ENCODE results near the gene NFIC.
"Not testable (repeated sequence)": the region's sequence is repeated elsewhere in the genome, so short reads cannot be mapped to it uniquely, and the experiment has no call there.

Gene NFIC

DNA sequence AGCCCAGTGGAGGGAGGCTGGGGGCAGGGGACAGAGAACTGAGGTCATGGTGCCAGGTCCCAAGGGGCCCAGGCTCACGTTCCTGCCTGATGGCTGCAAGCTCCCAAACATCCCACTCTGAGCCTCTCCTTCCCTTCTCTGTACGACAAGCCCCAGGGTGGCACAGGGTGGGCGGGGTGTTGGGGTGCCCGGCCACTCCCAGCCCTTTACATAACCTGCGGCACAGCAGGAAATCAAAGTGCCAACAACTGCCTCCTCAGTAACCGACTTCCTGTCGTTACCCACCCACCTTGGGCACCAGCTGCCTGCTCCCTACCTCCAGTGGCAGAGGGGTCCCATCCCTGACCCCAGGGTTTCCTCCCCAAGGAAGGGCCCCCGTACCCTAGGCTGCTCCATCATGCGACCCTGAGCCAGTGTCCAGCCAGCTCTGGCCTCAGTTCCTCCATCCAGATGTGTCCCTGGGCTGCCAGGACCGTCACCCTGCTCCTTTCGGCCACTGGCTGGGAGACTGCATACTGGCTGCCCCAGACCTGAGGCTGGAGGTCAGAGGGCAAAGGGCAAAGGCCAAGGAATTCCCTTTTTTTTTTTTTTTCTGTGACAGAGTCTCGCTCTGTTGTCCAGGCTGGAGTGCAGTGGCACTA, 27.7 kb upstream of the NFIC start:
- no peak for DNase-seq

GRCh38 chr19:3340340-3340739, 26.0 kb upstream of the NFIC start:
- no peak for DNase-seq

DNA sequence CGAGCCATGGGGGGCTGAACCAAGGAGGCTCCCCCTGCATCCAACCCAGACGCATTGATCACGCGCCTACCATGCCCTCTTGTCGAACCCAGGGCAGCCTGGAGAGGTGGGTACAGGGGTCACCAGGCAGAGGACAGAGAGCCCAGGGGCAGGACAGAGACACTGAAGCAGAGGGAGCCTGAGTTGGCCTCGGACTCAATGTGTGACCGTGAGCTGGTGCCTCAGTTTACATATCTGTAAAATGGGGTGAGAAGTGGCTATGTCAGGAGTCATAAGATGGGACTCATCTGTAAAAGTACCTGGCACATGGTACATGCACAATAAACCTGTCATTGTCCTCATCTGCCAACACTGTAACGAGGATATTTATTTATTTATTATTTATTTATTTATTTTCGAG, 24.1 kb upstream of the NFIC start:
- no peak for DNase-seq

GRCh38 chr19:3342962-3343361, 23.4 kb upstream of the NFIC start:
- not testable (repeated sequence) for DNase-seq

DNA sequence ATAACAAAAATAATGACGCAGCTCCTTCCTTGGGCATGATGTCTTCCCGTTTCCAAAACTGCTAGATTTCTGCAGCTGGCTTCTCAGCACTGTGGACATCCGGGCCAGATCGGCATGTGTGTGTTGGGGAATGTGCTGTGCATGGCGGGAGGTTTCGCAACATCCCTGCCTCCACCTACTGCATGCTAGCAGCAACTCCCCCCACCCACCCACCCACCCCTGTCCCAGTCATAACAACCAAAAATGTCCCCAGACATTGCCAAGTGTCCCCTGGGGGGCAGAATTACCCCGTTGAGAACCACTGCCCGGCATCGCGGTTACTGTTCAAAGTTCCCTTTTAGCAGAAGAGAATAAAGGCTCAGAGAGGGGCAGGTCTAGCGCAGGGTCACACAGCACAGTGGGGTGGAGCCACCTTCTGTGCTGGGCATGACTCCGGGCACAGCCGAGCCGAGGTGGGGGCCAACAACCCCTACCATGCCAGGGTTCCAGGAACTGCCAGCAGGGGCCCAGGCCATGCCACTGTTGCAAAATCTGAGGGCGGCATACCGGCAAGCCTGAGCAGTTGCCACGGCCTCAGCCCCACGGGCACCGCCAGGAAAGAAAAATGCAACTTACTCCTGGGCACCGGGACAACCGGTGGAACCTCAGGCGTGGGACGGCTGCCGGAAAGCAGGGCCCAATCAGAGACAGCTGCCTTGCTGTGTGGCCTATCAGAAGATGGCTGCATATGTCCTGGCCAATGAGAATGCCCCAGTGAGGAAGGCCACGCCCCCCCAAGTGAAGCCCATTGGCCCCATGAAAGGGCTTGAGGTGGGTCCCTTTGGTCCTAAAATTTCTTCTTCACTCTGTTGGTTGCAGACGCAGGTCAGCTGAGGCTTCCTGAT, 22.5 kb upstream of the NFIC start:
- no peak for DNase-seq

DNA sequence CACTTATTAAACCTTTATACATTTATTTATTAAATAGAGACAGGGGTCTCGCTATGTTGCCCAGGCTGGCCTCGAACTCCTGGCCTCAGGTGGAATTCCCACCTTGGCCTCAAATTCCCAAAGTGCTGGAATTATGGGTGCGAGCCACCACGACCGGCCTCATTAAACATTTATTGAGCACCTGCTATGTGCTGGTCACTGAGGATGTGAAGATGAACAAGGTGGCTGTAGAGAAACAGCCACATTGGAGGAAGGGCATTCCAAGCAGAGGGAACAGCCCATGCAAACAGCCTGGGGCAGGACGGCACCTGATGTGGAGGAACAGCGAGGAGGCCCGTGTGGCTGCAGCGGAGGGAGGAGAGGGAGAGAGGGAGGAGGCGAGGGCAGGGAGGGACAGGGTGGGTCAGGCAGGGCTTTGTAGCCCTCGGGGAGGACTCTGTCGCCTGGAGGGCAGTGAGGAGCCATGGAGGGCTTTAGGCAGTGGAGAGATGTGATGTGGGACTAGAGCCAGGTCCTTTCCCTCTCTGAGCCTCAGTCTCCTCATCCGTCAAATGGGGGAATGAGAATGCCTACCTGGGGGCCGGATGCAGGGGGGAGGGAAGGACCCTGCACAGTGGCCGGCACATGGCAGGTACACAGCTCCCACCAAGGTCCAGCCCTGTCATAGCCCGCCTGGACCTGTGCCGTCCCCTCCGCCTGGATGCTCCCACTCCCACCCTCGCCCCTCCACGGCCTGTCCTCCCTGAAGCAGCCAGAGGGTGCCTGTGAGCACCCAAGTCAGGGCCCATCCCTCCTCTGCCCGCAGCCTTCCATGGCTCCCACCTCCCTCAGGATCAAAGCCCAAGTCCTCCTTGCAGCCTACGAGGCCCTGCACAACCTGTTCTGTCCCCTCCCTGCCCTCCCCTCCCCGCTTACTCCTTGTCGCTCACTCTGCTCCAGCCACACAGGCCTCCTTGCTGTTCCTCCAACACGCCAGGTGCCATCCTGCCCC, 21.5 kb upstream of the NFIC start:
- no peak for DNase-seq

GRCh38 chr19:3345850-3346460, 20.4 kb upstream of the NFIC start:
- DNase-seq: no peak

DNA sequence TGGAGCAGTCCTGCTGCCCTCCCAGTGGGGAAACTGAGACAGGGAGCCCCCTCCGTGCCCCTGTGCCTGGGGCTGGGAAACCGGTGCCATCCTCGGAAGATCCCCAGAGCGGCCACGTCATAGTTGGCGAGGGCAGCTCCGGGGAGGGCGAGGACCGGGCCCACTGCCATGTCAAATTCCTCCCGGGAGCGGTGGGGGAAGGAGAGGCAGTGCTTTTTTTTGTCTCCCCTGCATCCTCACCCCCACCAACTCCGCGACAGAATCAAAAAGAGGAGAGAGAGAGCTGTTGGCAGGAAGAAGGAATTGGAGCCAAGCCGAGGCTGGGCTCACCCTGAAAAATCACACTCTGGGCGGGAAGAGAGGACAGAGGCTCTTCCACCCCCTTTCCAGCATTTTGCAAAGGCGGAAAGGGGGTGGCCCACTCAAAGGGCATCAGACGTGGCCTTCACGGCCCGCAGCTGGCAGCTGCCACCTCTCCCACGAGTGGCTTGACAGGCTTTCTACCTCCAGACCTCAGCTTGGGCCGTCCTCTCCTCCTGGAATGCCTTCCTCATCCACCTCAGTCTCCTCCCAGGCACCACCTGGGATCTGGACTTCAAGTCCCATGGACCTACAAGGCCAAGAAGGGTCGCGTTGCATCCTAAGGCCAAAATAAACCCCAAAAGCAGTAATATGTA, 19.6 kb upstream of the NFIC start:
- no peak for DNase-seq

DNA sequence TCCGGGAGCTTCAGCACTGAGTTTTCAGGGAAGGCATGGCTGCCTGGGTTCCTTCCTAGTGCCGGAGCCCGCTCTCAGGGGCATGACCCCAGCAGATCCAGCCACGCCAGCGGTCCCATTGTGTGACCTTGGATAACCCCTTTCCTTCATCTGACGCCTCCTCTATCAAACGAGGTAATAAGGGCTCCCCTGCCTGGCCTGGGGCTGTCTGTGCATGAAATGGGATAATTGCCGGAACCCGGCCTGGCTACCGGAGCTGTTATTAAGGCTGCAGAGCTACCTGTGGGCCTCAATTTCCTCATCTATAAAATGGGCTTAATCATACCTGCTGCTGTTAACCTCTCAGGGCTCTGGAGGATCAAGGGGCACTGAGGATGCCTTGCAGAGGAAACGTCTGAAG, 18.3 kb upstream of the NFIC start:
- DNase-seq: no peak

DNA sequence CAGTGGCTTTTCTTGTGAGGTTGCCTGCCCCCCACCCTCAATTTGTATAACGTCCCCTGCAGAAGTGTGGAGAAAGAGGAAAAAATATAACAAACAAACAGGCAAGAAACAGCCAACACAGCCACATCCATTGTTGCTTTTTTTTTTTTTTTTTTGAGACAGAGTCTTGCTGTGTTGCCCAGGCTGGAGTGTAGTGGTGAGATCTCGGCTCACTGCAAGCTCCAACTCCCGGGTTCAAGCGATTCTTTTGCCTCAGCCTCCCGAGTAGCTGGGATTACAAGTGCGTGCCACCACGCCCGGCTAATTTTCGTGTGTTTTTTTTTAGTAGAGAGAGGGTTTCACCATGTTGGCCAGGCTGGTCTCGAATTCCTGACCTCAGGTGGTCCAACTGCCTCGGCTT, 17.9 kb upstream of the NFIC start:
- DNase-seq: not testable (repeated sequence)

DNA sequence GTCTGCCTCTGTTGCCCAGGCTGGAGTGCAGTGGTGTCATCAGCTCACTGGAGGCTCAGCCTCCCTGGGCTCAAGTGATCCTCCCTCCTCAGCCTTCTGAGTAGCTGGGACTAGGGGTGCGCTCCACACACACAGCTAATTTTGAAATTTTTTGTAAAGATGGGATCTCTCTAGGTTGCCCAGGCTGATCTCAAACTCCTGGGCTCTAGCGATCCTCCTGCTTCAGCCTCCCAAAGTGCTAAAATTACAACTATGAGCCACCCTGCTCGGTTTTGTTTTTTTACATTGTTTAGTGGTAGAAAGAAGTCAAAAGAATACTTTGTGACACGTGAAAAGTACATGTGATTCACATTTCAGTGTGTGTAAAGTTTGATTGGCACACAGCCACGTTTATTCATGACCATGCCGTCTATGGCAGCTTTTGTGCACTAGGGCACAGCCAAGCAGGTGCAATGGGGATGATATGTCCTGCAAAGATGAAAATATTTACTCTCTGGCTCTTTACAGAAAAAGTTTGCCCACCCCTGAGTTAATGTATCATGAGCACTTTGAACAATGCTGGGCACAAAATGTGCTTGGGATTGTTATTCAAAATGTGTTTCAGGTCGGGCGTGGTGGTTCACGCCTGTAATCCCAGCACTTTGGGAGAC, 16.2 kb upstream of the NFIC start:
- no peak for DNase-seq

- no peak for DNase-seq
Observed at GRCh38 chr19:3351702-3352447, 14.5 kb upstream of the NFIC start.

DNA sequence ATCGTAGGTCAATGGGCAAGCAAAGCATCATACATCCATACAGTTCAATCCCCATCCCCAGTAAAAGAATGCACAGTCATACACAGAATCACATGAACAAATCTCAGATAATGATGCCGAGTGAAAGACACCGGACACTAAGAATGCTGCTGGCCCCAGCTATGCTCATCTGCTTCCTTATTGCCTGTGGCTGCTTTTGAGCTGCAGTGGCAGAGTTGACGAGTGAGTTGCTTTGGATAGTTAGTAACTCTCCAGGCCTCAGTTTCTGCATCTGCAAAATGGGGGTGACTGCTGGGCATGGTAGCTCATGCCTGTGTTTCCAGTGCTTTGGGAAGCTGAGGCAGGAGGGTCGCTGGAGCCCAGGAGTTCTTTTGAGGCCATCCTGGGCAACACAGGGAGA, 12.9 kb upstream of the NFIC start:
- no peak for DNase-seq

- no peak for DNase-seq
Observed at GRCh38 chr19:3356805-3357204, 9.6 kb upstream of the NFIC start.

- DNase-seq: no peak
Observed at GRCh38 chr19:3357271-3357991, 9.0 kb upstream of the NFIC start.

DNA sequence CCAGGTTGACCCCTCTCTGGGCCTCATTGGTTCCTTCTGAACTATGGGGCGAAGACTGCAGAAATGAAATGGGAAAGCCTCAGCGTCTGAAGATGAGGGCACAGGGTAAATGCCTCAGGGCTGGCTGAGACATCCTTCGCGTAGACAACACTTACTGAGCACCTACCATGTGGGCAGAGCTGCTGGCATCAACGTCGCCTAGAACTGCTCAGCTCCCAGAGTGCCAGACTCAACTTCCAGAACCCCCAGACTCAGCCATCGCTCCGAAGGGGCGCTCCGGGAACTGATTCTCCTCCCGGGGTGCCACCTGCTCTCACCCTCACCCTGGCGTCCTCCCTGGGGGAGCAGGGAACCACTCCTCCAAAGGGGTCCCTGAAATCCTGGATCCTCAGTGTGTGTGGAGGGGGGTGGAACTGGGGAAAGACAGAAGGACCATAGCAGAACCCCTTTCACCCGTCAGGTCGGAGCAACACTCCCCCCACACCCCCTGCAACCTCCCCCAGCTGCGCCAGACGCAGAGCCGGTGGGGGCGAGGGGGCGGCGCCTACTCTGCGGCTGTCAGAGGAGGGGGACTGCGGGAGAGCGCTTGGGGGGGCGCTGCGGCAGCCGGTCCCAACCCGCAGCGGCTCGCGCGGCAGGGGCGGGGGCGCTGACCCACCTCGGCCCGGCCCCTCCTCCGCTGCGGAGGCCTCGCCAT, 8.2 kb upstream of the NFIC start:
- no peak for DNase-seq

DNA sequence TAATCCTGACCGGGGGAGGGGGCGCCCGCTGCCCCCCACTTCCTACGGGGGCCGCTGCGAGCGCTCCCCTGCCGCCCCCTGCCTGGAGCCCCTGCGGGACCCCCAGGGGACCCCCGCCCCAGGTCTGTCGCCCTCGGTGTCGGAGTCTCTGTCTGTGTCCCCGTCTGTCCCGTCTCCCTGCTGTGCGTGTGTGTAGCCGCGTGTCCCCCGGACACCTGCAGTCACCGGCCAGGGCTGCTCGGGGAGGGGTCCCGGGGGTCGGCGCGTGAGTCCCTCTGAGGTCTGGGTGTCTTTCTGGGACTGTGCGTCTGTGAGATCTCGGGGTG, 7.7 kb upstream of the NFIC start:
- no peak for DNase-seq

DNA sequence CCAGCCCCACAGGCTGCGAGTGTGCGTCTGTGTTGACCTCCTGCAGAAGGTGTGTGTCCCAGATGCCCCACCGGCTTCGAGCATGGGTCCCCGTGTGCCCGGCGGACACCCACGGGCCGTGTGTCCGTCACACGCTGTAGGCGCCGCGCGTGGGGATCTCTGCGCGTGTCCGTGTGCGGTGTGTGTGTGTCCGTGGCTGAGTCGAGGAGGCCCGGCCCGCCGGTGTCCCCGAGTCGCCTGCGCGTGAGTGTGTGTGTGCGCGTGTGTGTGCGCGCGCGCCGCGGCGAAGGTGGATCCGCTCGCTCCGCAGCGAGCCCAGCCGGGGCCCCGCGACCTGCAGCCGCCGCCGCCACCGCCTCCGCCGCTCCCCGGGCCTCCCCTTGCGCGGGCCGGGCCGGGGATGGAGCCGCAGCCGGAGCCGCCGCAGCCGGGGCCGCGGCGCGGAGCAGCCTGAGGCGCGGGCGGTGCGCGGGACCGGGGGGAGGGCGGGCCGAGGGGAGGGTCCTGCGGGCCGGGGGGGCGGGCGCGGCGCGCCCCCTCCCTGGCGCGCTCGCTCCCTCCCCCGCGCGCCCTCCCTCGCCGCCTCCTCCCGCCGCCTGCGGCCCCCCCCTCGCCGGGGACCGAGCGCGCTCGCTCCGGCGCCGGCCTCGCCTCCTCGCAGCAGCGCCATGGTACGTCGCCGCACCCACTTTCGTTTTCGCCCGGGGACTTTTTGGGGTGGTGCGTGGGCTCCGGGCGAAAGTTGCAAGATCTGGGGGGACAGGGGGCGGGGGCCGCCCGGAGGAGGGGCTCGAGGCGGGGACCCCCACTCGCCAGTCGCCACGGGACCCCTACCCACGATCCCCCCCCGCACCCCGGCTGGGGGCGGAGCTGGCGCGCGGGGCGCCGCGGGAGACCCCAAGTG, 7.1 kb upstream of the NFIC start:
- no peak for DNase-seq

All from cortex of kidney (tissue), 1 donor.